ENCODE data around the gene PPDPF.

PPDPF gene

DNA sequence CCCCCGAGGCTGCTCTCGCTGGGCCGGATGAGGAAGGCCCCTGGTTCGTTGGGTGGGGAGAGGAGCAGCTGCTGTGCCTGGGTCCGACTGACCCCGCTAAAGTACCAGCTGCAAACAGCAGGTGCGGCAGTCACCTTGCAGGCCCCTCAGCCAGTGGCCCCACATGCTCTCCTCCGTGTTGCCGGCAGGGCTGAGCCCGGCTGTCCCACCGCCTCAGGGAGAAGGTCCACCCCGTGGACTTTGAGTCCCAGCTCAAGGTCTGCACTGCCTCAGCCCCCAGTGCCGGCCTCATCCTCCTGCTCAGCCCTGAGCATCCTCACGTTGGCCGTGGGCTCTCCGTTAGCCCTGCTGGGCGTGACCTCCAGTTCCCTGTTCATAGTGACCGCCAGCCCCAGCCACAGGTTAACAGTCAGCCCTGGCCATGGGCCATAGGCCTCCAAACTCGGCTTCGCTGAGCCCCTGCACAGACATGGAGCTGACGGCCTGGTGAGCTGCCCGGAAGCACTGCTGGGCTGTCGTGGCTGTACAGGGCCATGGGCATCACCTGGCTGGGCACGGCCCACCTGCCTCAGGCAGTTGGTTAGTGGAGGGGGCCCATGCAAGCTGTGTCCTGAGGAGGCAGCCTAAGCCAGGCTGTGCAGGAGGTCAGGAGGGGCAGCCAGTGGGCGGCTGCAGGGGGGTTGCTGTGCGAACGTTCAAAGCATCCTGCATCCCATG lies 23.8 kb downstream of the PPDPF start:
- H3K27ac Mint-ChIP-seq: no peak overlapping the region

DNA sequence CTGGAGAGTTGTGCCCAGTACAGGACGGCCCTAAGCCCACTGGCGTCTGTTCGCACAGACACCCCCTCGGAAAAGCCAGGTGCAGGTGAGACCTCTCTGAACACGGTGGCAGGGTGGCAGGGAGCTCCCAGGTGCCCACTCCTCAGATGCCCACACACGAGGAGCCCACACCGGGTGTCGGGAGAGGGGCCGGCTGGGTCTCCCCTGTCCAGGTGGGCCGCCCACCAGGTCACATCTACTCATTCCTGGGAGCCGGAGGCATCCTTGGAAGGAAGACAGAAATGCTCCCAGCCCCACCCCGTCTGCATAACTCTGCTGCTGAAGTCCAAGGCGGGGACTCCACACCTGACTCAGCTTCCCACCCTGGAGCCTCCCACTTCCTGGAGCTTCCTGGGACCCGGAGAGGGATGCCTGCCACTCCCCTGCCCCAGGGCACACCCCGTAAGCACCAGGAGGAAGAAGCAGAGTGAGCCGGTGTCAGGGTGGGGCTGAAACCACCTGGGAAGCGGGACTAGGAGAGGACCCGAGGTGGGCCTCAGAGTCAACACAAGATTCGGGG lies 24.5 kb downstream of the PPDPF start:
- Mint-ChIP-seq H3K27ac (no peak overlapping the region), H3K27me3 (peaks cover 2% of the 10 kb centered on the region), H3K4me1 (peaks cover 7% of the 10 kb centered on the region), H3K9me3 (no peaks in the 10 kb centered on the region), H3K36me3 (no peaks in the 10 kb centered on the region), H3K4me3 (no peak overlapping the region)

More for the DNA sequence above, 23.8 kb downstream of the PPDPF start:
- Mint-ChIP-seq H3K4me1 (peaks cover 5% of the 10 kb centered on the region), H3K27me3 (no peaks in the 10 kb centered on the region), H3K4me3 (no peak overlapping the region), H3K9me3 (no peaks in the 10 kb centered on the region), H3K36me3 (no peaks in the 10 kb centered on the region)

GRCh38 chr20:63545814-63546213 lies 25.2 kb downstream of the PPDPF start:
- Mint-ChIP-seq H3K27ac (no peak overlapping the region), H3K4me3 (no peak overlapping the region), H3K27me3 (peaks cover 2% of the 10 kb centered on the region), H3K9me3 (no peaks in the 10 kb centered on the region), H3K36me3 (no peaks in the 10 kb centered on the region), H3K4me1 (peaks cover 7% of the 10 kb centered on the region)

DNA sequence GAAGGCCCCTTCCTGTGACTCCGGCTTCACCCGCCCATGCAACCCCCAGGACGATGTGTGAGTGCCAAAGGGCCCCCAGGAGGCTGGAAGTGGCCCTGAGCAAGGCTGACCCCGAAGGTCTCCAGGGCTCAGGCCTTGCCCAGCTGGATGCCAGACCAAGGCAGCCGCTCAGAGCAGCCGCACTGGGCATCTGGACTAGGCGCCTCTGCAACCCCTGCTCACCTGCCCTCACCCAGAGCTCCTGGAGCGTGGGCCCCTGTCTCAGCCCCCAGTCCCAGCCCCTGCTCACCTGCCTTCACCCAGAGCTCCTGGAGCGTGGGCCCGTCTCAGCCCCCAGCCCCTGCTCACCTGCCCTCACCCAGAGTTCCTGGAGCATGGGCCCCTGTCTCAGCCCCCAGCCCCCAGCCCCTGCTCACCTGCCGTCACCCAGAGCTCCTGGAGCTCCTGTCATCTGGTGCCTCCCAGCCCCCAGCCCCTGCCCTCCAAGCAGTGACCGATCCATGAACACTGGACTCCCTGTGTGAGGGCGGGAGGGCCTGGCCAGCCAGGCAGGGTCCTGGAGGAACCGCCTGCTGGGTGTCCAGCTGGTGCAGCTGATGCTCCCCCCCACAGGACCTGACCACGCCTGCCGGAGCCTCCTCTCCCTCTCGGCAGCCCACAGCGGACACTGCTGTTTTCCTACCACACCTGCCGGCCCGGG lies 25.8 kb downstream of the PPDPF start:
- H3K36me3 Mint-ChIP-seq: no peaks in the 10 kb centered on the region
- no peak overlapping the region for H3K27ac Mint-ChIP-seq
- H3K27me3 Mint-ChIP-seq: peaks cover 2% of the 10 kb centered on the region
- H3K9me3 Mint-ChIP-seq: no peaks in the 10 kb centered on the region
- peaks cover 7% of the 10 kb centered on the region for H3K4me1 Mint-ChIP-seq
- no peak overlapping the region for H3K4me3 Mint-ChIP-seq

GRCh38 chr20:63546956-63547724 lies 26.6 kb downstream of the PPDPF start:
- no peak overlapping the region for H3K27ac Mint-ChIP-seq
- H3K9me3 Mint-ChIP-seq: no peaks in the 10 kb centered on the region
- H3K4me1 Mint-ChIP-seq: peaks cover 9% of the 10 kb centered on the region
- no peak overlapping the region for H3K4me3 Mint-ChIP-seq
- H3K27me3 Mint-ChIP-seq: peaks cover 2% of the 10 kb centered on the region
- H3K36me3 Mint-ChIP-seq: no peaks in the 10 kb centered on the region

DNA sequence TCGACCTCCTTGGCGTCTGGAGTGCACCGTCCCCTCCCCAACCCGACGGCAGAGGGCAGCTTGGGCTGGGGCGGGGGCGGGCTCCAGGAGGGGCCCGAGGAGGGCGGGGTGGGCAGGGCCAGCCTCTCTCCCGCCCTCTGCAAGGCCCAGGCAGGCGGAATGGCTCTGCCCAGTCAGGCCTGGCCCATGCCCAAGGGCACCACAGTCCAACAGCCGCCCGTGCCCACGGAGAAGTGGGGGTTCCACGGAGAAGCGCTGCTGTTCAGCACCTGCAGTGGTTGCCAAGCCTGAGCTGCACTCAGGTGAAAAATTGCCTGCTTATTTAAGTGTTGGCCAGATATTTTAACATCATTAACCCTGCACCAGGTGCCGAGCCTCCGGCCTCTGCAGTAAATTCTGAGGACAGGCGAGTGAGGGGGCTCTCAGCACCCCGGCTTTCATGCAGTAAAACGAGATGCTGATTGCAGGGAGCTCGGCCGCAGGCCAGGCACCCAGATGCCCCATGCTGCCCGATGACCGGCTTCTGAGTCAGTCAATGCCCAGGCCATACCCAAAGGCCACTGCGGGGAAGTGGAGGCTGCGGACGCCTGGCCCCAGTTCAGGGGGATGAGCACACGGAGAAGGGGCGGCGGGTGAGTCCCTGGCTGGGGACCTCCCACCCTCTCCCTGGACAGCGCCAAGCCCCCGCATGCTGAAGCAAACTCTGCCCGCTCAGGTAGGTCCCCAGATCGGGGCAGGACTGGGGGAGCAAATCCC lies 27.3 kb downstream of the PPDPF start, which contains the start of gene SRMS:
Gene SRMS (minus strand): TSS at position 25 of the 756 bp plus-strand sequence. CDS start 286 bp downstream, outside the sequence.
- Mint-ChIP-seq H3K36me3 (no peaks in the 10 kb centered on the region), H3K27me3 (peaks cover 2% of the 10 kb centered on the region), H3K4me1 (peaks cover 16% of the 10 kb centered on the region), H3K27ac (no peak within 1 kb of the TSS), H3K9me3 (no peaks in the 10 kb centered on the region), H3K4me3 (no peak within 1 kb of the TSS)

- Mint-ChIP-seq H3K36me3 (no peaks in the 10 kb centered on the region), H3K27me3 (peaks cover 2% of the 10 kb centered on the region), H3K9me3 (no peaks in the 10 kb centered on the region), H3K27ac (no peak overlapping the region), H3K4me3 (no peak overlapping the region), H3K4me1 (peaks cover 18% of the 10 kb centered on the region)
These were observed 28.0 kb downstream of the PPDPF start for GRCh38 chr20:63548542-63548941.

DNA sequence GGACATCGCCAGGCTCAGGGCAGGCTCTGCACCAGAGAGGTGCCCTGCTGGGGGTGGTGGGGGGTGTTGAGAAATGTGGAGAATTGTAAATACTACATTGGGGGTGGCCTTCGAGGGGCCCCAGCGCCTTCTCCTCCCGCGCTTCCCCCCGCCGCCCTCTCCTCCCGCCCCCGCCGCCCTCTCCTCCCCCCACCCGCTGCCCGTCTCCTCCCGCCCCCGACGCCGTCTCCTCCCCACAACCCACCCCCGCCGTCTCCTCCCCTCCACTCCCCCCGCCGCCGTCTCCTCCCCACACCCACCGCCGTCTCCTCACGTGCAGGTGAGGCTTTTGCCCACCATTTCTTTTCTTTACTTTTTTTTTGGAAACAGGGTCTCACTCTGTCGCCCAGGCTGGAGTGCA lies 28.5 kb downstream of the PPDPF start:
- Mint-ChIP-seq H3K9me3 (no peaks in the 10 kb centered on the region), H3K4me3 (no peak overlapping the region), H3K27ac (no peak overlapping the region), H3K27me3 (peaks cover 2% of the 10 kb centered on the region), H3K36me3 (no peaks in the 10 kb centered on the region), H3K4me1 (peaks cover 18% of the 10 kb centered on the region)

DNA sequence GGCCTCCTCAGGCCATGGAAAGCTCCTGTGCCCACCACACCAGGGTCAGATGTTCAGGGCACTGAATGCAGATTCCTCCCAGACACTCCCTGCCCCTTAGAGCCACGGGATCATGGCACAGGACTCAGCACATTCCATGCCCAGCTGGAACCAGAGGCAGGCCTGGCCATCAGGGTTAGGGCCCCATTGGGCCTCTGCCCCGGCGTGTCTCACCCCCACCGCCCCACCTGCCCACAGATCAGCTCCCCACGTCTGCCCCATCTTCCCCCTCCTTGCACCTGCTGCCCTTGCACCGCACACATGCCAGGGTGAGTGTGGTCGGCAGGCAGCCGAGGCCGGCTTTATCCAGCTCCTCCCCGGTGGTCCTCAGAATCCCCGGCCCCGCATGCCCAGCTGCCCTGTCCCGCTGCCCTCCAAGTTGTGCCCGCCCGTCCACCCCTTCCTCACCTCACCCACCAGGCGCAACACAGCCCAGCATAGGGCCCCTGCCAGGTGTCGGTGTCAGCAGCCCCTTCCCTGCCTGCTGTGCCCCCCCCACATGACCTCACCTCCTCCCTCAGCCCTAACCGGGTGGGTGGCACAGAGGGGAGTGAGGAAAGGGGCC lies 29.2 kb downstream of the PPDPF start:
- peaks cover 18% of the 10 kb centered on the region for H3K4me1 Mint-ChIP-seq

DNA sequence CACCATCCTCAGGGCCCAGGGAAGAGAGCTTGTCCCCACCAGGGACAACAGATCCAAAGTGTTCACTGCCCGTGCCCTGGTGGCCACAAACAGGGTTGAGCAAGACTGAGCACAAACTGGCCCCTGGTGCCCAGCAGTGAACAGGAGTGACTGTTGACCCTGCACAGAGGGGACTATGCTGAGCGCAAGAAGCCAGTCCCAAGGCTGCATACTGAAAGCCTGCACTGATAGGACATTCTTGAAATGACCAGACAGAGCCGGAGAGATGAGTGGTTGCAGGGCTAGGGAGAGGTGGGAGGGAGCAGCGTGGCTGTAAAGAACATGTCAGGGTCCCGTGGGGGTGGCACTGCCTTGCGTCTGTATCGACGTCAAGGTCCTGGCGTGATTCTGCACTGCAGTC lies 30.5 kb downstream of the PPDPF start:
- peaks cover 2% of the 10 kb centered on the region for H3K27me3 Mint-ChIP-seq
- no peaks in the 10 kb centered on the region for H3K36me3 Mint-ChIP-seq
- H3K27ac Mint-ChIP-seq: peak overlapping the region; percentile 42
- no peaks in the 10 kb centered on the region for H3K9me3 Mint-ChIP-seq
- H3K4me1 Mint-ChIP-seq: peaks cover 15% of the 10 kb centered on the region
- H3K4me3 Mint-ChIP-seq: no peak overlapping the region

More for the DNA sequence above, 29.2 kb downstream of the PPDPF start:
- no peak overlapping the region for H3K27ac Mint-ChIP-seq
- H3K27me3 Mint-ChIP-seq: peaks cover 2% of the 10 kb centered on the region
- no peaks in the 10 kb centered on the region for H3K36me3 Mint-ChIP-seq
- no peak overlapping the region for H3K4me3 Mint-ChIP-seq
- H3K9me3 Mint-ChIP-seq: no peaks in the 10 kb centered on the region

DNA sequence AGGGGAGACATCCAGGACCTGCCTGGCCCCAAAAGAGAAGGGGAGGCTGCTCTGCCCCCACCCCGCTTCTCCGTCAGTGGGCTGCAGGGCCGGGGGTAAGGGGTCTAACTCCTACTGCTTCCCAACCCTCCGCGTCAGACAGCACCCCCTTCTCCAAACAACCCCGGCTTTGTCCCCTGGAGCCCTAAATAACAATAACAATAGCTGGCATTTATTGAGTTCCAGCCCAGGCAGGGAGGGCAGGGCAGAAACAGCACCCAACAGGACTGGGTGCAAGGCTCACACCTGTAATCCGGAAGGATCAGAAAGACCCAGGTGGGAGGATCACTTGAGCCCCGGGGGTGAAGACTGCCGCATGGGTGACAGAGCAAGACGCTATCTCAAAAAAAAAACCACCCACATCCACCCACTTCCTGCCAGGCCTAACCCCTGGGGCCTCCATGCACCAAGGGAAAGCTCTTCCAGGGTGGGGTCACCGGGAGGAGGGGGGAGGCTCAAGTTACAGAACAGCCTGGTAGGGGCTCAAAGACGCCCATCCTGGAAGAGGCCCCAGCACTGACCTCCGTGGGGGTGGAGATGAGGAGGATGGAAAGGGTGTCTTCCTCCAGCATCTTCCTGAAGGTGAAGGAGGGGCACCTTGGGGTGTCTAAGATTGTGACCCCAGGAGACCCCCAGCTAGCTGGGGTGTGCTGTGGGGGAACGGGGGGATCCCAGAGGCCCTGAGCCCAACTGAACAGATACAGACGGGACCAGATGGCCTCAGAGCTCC lies 32.1 kb downstream of the PPDPF start:
- Mint-ChIP-seq H3K36me3 (no peaks in the 10 kb centered on the region), H3K4me1 (peaks cover 15% of the 10 kb centered on the region), H3K27me3 (peaks cover 2% of the 10 kb centered on the region), H3K4me3 (peak overlapping the region; percentile 52), H3K27ac (peak overlapping the region; percentile 65), H3K9me3 (no peaks in the 10 kb centered on the region)

DNA sequence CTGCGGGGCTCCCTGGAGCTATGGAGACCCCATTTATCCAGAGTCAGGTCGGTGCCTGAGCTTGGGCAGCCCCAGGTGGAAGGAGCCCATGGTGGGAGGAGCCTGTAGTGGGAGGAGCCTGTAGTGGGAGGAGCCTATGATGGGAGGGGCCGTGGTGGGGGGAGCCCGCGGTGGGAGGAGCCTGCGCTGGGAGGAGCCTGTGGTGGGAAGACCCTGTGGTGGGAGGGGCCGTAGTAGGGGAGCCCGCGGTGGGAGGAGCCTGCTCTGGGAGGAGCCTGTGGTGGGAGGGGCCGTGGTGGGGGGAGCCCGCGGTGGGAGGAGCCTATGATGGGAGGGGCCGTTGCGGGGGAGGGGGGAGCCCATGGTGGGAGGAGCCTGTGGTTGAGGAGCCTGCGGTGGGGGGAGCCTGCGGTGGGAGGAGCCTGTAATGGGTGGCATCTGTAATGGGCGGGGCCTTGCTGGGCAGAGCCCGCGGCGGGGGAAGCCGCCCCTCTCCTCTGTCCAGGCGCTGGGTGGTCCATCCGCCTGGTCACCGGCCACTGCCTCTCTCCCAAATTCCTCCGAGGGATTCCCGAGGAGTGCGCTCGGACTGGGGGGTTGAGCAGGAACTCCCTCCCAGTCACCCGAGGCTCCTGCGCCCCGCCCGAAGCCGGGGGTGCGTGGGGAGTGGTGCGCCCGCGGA lies 32.8 kb downstream of the PPDPF start:
- Mint-ChIP-seq H3K9me3 (no peaks in the 10 kb centered on the region), H3K27me3 (peaks cover 2% of the 10 kb centered on the region), H3K4me1 (peaks cover 15% of the 10 kb centered on the region), H3K36me3 (no peaks in the 10 kb centered on the region), H3K27ac (no peak overlapping the region), H3K4me3 (peak overlapping the region; percentile 52)

DNA sequence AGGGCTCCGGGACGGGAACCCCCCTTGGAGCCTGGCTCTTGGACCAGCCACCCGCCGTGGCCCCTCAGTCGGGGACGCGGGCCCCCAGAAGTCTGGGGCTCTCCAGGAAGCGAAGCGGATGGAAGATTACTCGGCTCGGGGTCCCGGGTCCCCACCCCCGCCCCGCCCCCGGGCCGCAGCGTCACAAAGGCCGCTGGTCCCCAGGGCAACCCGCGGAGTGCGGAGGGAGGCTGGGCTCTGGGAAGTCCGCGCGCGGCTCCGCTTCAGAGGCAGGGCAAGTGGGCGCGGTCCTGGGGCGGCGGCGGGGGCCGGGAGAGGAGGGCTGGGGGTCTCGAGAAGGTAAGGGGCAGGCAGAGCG lies 33.3 kb downstream of the PPDPF start, which contains the start of gene FNDC11:
Gene FNDC11 (plus strand): TSS at position 227 of the 358 bp plus-strand sequence. CDS start 1,505 bp downstream, outside the sequence.
- no peaks in the 10 kb centered on the region for H3K9me3 Mint-ChIP-seq
- peaks cover 15% of the 10 kb centered on the region for H3K4me1 Mint-ChIP-seq
- no peaks in the 10 kb centered on the region for H3K36me3 Mint-ChIP-seq
- H3K4me3 Mint-ChIP-seq: peak within 1 kb of the TSS; percentile 52
- peaks cover 2% of the 10 kb centered on the region for H3K27me3 Mint-ChIP-seq
- no peak within 1 kb of the TSS for H3K27ac Mint-ChIP-seq

Measured in activated naive CD4-positive, alpha-beta T cell treated with anti-CD3 and anti-CD28 coated beads, Interleukin-2, amount 50 U/mL, for 24 hours (primary cell).